Bone marrow (tissue), 2 donors: ENCODE results near the gene TIGD1.

ENCODE experiments used
- DNase-seq, 2 donors: peaks; one replicate each; lab custom pipeline; 2025; lab: John Stamatoyannopoulos, UW

The TIGD1 gene

GRCh38 chr2:232501794-232502390, 48.5 kb downstream of the TIGD1 start:
- no peak for DNase-seq

- DNase-seq, result no peak
Observed at GRCh38 chr2:232501331-232501771, 49.0 kb downstream of the TIGD1 start.

GRCh38 chr2:232498452-232498851, 51.9 kb downstream of the TIGD1 start:
- no peak for DNase-seq
